DND-41 (cell line): ENCODE data around the gene SMPDL3B.

ENCODE experiments used
- ATAC-seq: fragments of 200-7000 bp; cut with Tn5 transposase; 3 replicates; pipeline ENCODE4 v1.9.1; 2021; ENCODE audit warnings: low read depth; ENCODE audit not compliant: insufficient read depth
- DNase-seq: peaks from one replicate; pipeline ENCODE4 v3.0.0-alpha.2; 2020
- H2AFZ ChIP-seq: 2 replicates; pipeline ENCODE4 v1.6.0; 2012; ENCODE audit warnings: low read depth, low read length
- H3K27ac ChIP-seq: 2 replicates; pipeline ENCODE4 v1.5.1; 2012; ENCODE audit warnings: low read length, inconsistent platforms
- H3K27me3 ChIP-seq: fragments of 200-600 bp; sonication (generic); 2 replicates; pipeline ENCODE4 v1.6.0; 2012; ENCODE audit warnings: low read length, mild to moderate bottlenecking, inconsistent platforms; ENCODE audit not compliant: insufficient read depth, poor library complexity
- H3K36me3 ChIP-seq: 2 replicates; pipeline ENCODE4 v1.5.1; 2012; ENCODE audit warnings: low read length, inconsistent platforms; ENCODE audit not compliant: insufficient read depth
- H3K4me1 ChIP-seq: 2 replicates; pipeline ENCODE4 v1.5.1; 2012; ENCODE audit warnings: mild to moderate bottlenecking, low read length; ENCODE audit not compliant: insufficient read depth
- H3K4me2 ChIP-seq: 2 replicates; pipeline ENCODE4 v1.6.0; 2012; ENCODE audit warnings: mild to moderate bottlenecking, moderate library complexity, low read length, inconsistent platforms; ENCODE audit not compliant: insufficient read depth
- H3K4me3 ChIP-seq, 2 experiments: fragments of 200-600 bp in 1 of 2; shearing (Covaris generic) in 1 of 2; 2 replicates each; pipeline ENCODE4 v1.5.1; 2012 to 2016; ENCODE audit warnings: inconsistent platforms in 2 of 2, low read length in 2 of 2, mild to moderate bottlenecking in 2 of 2, low read depth in 1 of 2, moderate library complexity in 1 of 2
- H3K79me2 ChIP-seq: 2 replicates; pipeline ENCODE4 v1.6.0; 2012; ENCODE audit warnings: low read length, inconsistent platforms; ENCODE audit not compliant: insufficient read depth
- H3K9ac ChIP-seq: 2 replicates; pipeline ENCODE4 v1.6.0; 2012; ENCODE audit warnings: low read depth, mild to moderate bottlenecking, inconsistent platforms, low read length, moderate library complexity
- H3K9me3 ChIP-seq: 2 replicates; pipeline ENCODE4 v1.5.1; 2012; ENCODE audit warnings: low read length, moderate library complexity, mild to moderate bottlenecking, inconsistent platforms; ENCODE audit not compliant: insufficient read depth, severe bottlenecking
- H4K20me1 ChIP-seq: 2 replicates; pipeline ENCODE4 v1.6.0; 2012; ENCODE audit warnings: low read length; ENCODE audit not compliant: insufficient read depth
- EZH2 ChIP-seq: IDR thresholded peaks from 3 replicates; pipeline ENCODE4 v1.6.1; 2012; ENCODE audit warnings: borderline replicate concordance, low read depth, mild to moderate bottlenecking, moderate library complexity, low read length, inconsistent platforms; ENCODE audit not compliant: severe bottlenecking
- TF ChIP-seq, protein P1 (sequence below): IDR thresholded peaks from 2 replicates; pipeline ENCODE4 v1.5.1; 2012; ENCODE audit warnings: borderline replicate concordance, low read length, moderate library complexity, mild to moderate bottlenecking; ENCODE audit not compliant: poor library complexity, severe bottlenecking; ENCODE audit errors: extremely low read depth

SMPDL3B gene

DNA sequence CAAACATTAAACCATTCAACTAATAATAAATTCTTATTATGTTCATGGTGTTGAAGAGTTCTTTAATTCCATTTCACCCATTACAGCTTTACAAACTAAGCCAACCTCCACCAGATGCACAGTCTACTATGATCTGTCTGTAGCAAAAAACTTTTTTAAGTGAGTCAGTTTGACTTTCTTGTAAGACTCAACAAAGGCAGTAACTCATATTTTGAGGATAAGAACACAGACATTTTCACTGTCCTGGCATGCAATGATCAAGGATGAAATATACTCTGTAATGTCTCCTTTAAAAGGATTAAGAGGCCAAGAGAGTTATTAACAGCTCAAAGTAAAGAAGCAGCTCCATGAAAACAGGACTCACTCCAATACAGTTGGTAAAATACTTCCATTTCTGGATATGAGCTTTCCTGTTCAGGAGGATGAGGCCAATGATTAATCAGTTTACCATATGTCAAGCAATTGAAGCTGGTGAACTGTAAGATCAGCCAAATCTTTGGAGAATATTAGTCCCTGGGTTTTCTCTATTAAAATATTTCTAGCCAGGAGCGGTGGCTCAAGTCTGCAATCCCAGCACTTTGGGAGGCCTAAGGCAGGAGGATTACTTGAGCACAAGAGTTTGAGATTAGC is 45.5 kb downstream of the SMPDL3B start:
- H3K27ac ChIP-seq = no peak overlapping the region

DNA sequence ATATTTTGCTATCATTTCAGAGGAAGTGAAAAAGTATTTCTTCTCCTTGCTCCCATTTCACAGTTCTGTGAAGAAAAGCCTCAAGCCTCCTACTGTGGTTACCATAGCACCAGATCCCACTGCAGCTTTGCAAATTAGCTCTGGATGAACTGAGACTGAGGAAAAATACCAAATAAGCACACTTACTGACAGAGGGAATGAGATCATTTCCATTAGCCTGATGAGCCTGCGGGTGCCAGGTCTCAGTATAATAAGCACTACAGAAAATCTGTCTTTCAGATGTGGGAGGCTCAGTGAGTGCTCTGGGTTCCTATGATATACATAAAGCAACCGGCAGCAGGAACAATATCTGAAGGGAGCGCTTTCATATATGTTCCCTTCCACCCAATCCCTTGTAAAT is 46.3 kb downstream of the SMPDL3B start:
- no peak overlapping the region for H3K27ac ChIP-seq
- no peak overlapping the region for H2AFZ ChIP-seq
- H3K4me1 ChIP-seq = no peaks in the 10 kb centered on the region
- no peaks in the 10 kb centered on the region for H3K79me2 ChIP-seq
- TF ChIP-seq, protein P1, sequence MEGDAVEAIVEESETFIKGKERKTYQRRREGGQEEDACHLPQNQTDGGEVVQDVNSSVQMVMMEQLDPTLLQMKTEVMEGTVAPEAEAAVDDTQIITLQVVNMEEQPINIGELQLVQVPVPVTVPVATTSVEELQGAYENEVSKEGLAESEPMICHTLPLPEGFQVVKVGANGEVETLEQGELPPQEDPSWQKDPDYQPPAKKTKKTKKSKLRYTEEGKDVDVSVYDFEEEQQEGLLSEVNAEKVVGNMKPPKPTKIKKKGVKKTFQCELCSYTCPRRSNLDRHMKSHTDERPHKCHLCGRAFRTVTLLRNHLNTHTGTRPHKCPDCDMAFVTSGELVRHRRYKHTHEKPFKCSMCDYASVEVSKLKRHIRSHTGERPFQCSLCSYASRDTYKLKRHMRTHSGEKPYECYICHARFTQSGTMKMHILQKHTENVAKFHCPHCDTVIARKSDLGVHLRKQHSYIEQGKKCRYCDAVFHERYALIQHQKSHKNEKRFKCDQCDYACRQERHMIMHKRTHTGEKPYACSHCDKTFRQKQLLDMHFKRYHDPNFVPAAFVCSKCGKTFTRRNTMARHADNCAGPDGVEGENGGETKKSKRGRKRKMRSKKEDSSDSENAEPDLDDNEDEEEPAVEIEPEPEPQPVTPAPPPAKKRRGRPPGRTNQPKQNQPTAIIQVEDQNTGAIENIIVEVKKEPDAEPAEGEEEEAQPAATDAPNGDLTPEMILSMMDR = no peak
- TF ChIP-seq EZH2 = no peak
- DNase-seq (no peak), ATAC-seq (no peak)
- no peaks in the 10 kb centered on the region for H4K20me1 ChIP-seq
- no peak overlapping the region for H3K4me3 ChIP-seq
- H3K9me3 ChIP-seq = no peaks in the 10 kb centered on the region
- peaks cover 8% of the 10 kb centered on the region; the same call in 1 of the 2 replicates for H3K36me3 ChIP-seq
- H3K27me3 ChIP-seq = no peaks in the 10 kb centered on the region
- no peak overlapping the region for H3K4me2 ChIP-seq
- H3K9ac ChIP-seq = no peak overlapping the region

More for the DNA sequence above, 45.5 kb downstream of the SMPDL3B start:
- H3K4me2 ChIP-seq = no peak overlapping the region
- H4K20me1 ChIP-seq = no peaks in the 10 kb centered on the region
- no peaks in the 10 kb centered on the region for H3K79me2 ChIP-seq
- no peak for TF ChIP-seq EZH2
- TF ChIP-seq, protein P1 = no peak
- no peaks in the 10 kb centered on the region for H3K27me3 ChIP-seq
- no peak for ATAC-seq
- no peak overlapping the region for H3K4me3 ChIP-seq
- DNase-seq = no peak
- no peaks in the 10 kb centered on the region for H3K4me1 ChIP-seq
- no peak overlapping the region for H3K9ac ChIP-seq
- no peak overlapping the region for H2AFZ ChIP-seq
- H3K9me3 ChIP-seq = no peaks in the 10 kb centered on the region
- peaks cover 8% of the 10 kb centered on the region; the same call in 1 of the 2 replicates for H3K36me3 ChIP-seq

DNA sequence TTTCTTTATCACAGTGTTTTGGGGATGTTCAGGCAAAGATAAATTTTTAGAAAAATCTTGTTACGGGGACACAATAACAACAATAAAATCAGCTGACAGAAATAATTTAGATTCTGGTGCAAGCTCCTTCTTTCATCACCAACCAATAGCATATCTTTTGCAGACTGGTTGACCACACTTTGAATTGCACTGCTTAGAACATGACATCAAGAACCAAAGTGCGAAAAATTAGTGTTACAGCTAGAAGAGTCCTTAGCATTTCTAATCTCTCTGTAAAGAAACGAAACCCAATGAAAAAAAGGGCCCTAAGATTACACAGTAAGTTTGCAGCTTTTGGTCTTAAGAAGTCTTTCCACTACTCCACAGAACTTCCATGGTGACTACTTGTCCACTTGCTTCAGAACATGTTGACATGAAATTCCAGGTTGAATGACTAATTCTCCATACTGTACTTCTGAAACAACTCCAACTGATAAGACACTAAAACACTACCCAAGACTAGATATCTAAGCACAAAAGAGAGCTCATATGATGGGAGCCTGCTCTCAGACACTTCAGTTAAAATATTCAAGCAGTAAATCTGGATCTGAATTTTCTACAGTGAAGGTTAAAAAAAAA is 56.2 kb downstream of the SMPDL3B start:
- Histone ChIP-seq H3K79me2 (no peaks in the 10 kb centered on the region), H3K4me2 (no peak overlapping the region), H3K36me3 (peaks cover 78% of the 10 kb centered on the region), H2AFZ (no peak overlapping the region), H4K20me1 (no peaks in the 10 kb centered on the region), H3K9ac (no peak overlapping the region), H3K4me1 (peaks cover 7% of the 10 kb centered on the region), H3K9me3 (no peaks in the 10 kb centered on the region), H3K4me3 (no peak overlapping the region), H3K27me3 (no peaks in the 10 kb centered on the region), H3K27ac (no peak overlapping the region)
- ATAC-seq (no peak), DNase-seq (no peak)
- TF ChIP-seq, protein P1 = no peak
- no peak for TF ChIP-seq EZH2
